ENCODE data around the gene SLC22A6. TPM values are rescaled to one million over a fixed set of nuclear protein-coding genes. Genes with fewer than 3 reads are reported as not detected.

The SLC22A6 gene
- total and polyA plus RNA-seq, 2 experiments from 2014 or later: not detected

DNA sequence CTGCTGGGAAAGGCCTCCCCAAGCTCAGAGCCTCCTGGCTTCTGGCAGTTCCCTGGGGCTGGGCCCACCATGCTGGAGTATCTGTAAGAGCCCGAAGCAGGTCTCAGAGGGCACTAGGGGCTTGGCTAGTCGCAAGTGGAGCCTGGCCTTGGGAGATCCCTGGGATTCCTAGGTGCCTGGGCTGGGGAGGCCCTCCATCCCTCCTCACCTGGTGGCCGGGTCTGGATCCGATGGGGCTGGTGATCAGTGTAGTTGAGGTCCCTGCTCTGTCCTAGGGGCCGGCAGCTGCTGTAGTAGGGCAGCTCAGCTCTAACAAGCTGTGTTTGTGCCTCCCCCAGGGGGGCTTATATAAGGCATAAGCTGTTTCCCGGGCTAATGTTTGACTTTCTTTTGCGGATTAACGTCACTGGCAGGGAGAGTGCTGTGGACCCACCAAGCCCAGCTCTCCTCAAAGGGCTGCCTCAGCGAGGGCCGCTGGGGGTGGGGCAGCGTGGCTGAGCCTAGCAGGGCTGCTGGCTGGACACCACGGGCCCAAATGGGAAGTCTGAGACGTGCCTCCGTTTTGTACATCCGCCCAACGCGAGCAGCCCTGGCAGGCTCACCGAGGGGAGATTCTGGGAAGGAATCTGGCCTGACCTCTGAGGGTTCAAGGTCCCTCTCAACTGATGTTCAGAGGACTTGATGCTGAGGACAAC is 30.9 kb upstream of the SLC22A6 start, which contains the start of gene SLC22A8:
TSS of gene SLC22A8 (minus strand) at position 321 of the 695 bp plus-strand sequence. CDS start 883 bp downstream, outside the sequence.
- Histone ChIP-seq H3K79me2 (replicated peaks; ENCODE audit: insufficient read depth) (no peaks in the 10 kb centered on the region), H3K27ac (ENCODE audit: low read depth) (no peak within 1 kb of the TSS), H3F3A (replicated peaks; ENCODE audit: low read depth) (no peaks in the 10 kb centered on the region), H2AFZ (peak within 1 kb of the TSS; percentile 59), H3K9me2 (ENCODE audit: insufficient read depth) (no peaks in the 10 kb centered on the region), H4K20me1 (replicated peaks; ENCODE audit: insufficient read depth) (no peaks in the 10 kb centered on the region), H3K4me2 (no peak within 1 kb of the TSS), H3K36me3 (ENCODE audit: insufficient read depth) (no peaks in the 10 kb centered on the region), H3K4me1 (ENCODE audit: insufficient read depth) (peaks cover 5% of the 10 kb centered on the region; the same call in 1 of the 2 replicates), H3K27me3 (ENCODE audit: insufficient read depth) (no peaks in the 10 kb centered on the region), H3K4me3 (no peak within 1 kb of the TSS)
- H3K27ac Mint-ChIP-seq: no peak within 1 kb of the TSS
- peaks cover 27% of the 10 kb centered on the region for H3K4me1 Mint-ChIP-seq
- no peaks in the 10 kb centered on the region for H3K36me3 Mint-ChIP-seq (ENCODE audit: low read depth)
- H3K9me3 Mint-ChIP-seq: no peaks in the 10 kb centered on the region
- peak; percentile 48 for ATAC-seq
- peak; percentile 67 for DNase-seq (ENCODE audit: low spot score)
- H3K27me3 Mint-ChIP-seq (ENCODE audit: insufficient read depth, low read depth, poor library complexity): peaks cover 5% of the 10 kb centered on the region
- no peak within 1 kb of the TSS for H3K4me3 Mint-ChIP-seq
- TF ChIP-seq ZNF114 (CRISPR knock-in tag; IDR thresholded peaks at IDR 0.05) (no peak), ZNF331 (CRISPR knock-in tag; IDR thresholded peaks at IDR 0.05; ENCODE audit: low read depth) (no peak), JUNB (IDR thresholded peaks at IDR 0.05; ENCODE audit: unreplicated experiment) (no peak), POLR2AphosphoS5 (IDR thresholded peaks at IDR 0.05; ENCODE audit: low read depth) (no peak), EZH2 (IDR thresholded peaks at IDR 0.05; ENCODE audit: low read depth, unreplicated experiment) (no peak), CREB1 (CRISPR knock-in tag; IDR thresholded peaks at IDR 0.05; ENCODE audit: low read depth) (no peak), STAT1 (IDR thresholded peaks at IDR 0.05; ENCODE audit: unreplicated experiment) (no peak), EZH2phosphoT487 (IDR thresholded peaks at IDR 0.05; ENCODE audit: unreplicated experiment) (no peak)
- TF ChIP-seq, protein P1, sequence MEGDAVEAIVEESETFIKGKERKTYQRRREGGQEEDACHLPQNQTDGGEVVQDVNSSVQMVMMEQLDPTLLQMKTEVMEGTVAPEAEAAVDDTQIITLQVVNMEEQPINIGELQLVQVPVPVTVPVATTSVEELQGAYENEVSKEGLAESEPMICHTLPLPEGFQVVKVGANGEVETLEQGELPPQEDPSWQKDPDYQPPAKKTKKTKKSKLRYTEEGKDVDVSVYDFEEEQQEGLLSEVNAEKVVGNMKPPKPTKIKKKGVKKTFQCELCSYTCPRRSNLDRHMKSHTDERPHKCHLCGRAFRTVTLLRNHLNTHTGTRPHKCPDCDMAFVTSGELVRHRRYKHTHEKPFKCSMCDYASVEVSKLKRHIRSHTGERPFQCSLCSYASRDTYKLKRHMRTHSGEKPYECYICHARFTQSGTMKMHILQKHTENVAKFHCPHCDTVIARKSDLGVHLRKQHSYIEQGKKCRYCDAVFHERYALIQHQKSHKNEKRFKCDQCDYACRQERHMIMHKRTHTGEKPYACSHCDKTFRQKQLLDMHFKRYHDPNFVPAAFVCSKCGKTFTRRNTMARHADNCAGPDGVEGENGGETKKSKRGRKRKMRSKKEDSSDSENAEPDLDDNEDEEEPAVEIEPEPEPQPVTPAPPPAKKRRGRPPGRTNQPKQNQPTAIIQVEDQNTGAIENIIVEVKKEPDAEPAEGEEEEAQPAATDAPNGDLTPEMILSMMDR (conservative IDR thresholded peaks at IDR 0.05; ENCODE audit: low read depth in 2 of 2): no peak
- TF ChIP-seq, protein P2, sequence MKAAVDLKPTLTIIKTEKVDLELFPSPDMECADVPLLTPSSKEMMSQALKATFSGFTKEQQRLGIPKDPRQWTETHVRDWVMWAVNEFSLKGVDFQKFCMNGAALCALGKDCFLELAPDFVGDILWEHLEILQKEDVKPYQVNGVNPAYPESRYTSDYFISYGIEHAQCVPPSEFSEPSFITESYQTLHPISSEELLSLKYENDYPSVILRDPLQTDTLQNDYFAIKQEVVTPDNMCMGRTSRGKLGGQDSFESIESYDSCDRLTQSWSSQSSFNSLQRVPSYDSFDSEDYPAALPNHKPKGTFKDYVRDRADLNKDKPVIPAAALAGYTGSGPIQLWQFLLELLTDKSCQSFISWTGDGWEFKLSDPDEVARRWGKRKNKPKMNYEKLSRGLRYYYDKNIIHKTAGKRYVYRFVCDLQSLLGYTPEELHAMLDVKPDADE (IDR thresholded peaks at IDR 0.05): no peak
- TF ChIP-seq, protein P3, sequence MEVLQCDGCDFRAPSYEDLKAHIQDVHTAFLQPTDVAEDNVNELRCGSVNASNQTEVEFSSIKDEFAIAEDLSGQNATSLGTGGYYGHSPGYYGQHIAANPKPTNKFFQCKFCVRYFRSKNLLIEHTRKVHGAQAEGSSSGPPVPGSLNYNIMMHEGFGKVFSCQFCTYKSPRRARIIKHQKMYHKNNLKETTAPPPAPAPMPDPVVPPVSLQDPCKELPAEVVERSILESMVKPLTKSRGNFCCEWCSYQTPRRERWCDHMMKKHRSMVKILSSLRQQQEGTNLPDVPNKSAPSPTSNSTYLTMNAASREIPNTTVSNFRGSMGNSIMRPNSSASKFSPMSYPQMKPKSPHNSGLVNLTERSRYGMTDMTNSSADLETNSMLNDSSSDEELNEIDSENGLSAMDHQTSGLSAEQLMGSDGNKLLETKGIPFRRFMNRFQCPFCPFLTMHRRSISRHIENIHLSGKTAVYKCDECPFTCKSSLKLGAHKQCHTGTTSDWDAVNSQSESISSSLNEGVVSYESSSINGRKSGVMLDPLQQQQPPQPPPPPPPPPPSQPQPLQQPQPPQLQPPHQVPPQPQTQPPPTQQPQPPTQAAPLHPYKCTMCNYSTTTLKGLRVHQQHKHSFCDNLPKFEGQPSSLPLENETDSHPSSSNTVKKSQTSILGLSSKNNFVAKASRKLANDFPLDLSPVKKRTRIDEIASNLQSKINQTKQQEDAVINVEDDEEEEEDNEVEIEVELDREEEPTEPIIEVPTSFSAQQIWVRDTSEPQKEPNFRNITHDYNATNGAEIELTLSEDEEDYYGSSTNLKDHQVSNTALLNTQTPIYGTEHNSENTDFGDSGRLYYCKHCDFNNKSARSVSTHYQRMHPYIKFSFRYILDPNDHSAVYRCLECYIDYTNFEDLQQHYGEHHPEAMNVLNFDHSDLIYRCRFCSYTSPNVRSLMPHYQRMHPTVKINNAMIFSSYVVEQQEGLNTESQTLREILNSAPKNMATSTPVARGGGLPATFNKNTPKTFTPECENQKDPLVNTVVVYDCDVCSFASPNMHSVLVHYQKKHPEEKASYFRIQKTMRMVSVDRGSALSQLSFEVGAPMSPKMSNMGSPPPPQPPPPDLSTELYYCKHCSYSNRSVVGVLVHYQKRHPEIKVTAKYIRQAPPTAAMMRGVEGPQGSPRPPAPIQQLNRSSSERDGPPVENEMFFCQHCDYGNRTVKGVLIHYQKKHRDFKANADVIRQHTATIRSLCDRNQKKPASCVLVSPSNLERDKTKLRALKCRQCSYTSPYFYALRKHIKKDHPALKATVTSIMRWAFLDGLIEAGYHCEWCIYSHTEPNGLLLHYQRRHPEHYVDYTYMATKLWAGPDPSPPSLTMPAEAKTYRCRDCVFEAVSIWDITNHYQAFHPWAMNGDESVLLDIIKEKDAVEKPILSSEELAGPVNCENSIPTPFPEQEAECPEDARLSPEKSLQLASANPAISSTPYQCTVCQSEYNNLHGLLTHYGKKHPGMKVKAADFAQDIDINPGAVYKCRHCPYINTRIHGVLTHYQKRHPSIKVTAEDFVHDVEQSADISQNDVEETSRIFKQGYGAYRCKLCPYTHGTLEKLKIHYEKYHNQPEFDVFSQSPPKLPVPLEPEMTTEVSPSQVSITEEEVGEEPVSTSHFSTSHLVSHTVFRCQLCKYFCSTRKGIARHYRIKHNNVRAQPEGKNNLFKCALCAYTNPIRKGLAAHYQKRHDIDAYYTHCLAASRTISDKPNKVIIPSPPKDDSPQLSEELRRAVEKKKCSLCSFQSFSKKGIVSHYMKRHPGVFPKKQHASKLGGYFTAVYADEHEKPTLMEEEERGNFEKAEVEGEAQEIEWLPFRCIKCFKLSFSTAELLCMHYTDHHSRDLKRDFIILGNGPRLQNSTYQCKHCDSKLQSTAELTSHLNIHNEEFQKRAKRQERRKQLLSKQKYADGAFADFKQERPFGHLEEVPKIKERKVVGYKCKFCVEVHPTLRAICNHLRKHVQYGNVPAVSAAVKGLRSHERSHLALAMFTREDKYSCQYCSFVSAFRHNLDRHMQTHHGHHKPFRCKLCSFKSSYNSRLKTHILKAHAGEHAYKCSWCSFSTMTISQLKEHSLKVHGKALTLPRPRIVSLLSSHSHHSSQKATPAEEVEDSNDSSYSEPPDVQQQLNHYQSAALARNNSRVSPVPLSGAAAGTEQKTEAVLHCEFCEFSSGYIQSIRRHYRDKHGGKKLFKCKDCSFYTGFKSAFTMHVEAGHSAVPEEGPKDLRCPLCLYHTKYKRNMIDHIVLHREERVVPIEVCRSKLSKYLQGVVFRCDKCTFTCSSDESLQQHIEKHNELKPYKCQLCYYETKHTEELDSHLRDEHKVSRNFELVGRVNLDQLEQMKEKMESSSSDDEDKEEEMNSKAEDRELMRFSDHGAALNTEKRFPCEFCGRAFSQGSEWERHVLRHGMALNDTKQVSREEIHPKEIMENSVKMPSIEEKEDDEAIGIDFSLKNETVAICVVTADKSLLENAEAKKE (CRISPR knock-in tag; IDR thresholded peaks at IDR 0.05): no peak
- TF ChIP-seq, protein P4, sequence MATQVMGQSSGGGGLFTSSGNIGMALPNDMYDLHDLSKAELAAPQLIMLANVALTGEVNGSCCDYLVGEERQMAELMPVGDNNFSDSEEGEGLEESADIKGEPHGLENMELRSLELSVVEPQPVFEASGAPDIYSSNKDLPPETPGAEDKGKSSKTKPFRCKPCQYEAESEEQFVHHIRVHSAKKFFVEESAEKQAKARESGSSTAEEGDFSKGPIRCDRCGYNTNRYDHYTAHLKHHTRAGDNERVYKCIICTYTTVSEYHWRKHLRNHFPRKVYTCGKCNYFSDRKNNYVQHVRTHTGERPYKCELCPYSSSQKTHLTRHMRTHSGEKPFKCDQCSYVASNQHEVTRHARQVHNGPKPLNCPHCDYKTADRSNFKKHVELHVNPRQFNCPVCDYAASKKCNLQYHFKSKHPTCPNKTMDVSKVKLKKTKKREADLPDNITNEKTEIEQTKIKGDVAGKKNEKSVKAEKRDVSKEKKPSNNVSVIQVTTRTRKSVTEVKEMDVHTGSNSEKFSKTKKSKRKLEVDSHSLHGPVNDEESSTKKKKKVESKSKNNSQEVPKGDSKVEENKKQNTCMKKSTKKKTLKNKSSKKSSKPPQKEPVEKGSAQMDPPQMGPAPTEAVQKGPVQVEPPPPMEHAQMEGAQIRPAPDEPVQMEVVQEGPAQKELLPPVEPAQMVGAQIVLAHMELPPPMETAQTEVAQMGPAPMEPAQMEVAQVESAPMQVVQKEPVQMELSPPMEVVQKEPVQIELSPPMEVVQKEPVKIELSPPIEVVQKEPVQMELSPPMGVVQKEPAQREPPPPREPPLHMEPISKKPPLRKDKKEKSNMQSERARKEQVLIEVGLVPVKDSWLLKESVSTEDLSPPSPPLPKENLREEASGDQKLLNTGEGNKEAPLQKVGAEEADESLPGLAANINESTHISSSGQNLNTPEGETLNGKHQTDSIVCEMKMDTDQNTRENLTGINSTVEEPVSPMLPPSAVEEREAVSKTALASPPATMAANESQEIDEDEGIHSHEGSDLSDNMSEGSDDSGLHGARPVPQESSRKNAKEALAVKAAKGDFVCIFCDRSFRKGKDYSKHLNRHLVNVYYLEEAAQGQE (IDR thresholded peaks at IDR 0.05; ENCODE audit: unreplicated experiment): no peak

All from GM23338 (cell line).